HepG2 (cell line): ENCODE measurements around the gene GAREM1. TPM values are rescaled to one million over a fixed set of nuclear protein-coding genes. Genes with fewer than 3 reads are reported as not detected.

Source experiments
- ATAC-seq: fragments of 200-7000 bp; cut with Tn5 transposase; 3 replicates; pipeline ENCODE4 v1.9.1; 2020; ENCODE audit warnings: mild to moderate bottlenecking, moderate library complexity
- BruUV-seq: library from RNA; stranded (reverse); fragments of 400-500 nt; replicated peaks from 2 replicates; lab custom pipeline; 2021; lab: Mats Ljungman, UMichigan
- CTCF ChIA-PET: fragments of 300-600 bp; formaldehyde crosslinking; extraction: SDS; loops from one replicate; lab custom pipeline; 2021; ENCODE audit warnings: low total read pairs, inconsistent platforms, low intra/inter-chr PET ratio; lab: Yijun Ruan, JAX
- POLR2A ChIA-PET: fragments of 350-600 bp; sonication (Branson Sonifier 250); formaldehyde crosslinking; loops from one replicate; lab custom pipeline; 2020; ENCODE audit warnings: antibody characterized with exemption, inconsistent platforms; lab: Yijun Ruan, JAX
- DNase-seq: peaks from one replicate; pipeline ENCODE4 v3.0.0-alpha.2; 2015; ENCODE audit warnings: low spot score
- FAIRE-seq: peaks from 3 replicates; lab custom pipeline; 2011; peaks lifted over from hg19 to GRCh38; lab: Jason Lieb, UNC
- H2AFZ ChIP-seq: one replicate; pipeline ENCODE4 v1.6.1; 2011; ENCODE audit warnings: low read length, inconsistent platforms
- H3K27ac ChIP-seq: fragments of 300-600 bp; 3 replicates; pipeline ENCODE4 v1.8.0; 2011; ENCODE audit warnings: mixed run types, mild to moderate bottlenecking, mixed read lengths, low read length, inconsistent platforms; ENCODE audit not compliant: insufficient read depth; ENCODE audit errors: extremely low read length
- H3K27me3 ChIP-seq, 2 experiments: fragments of 200-600 bp in 1 of 2; 2 replicates in 1 of 2; 3 replicates in 1 of 2; pipeline versions ENCODE4 v1.6.0 to v1.8.0; 2011; ENCODE audit warnings: low read length in 2 of 2, mild to moderate bottlenecking in 2 of 2, moderate library complexity in 2 of 2, inconsistent platforms in 1 of 2; ENCODE audit not compliant: insufficient read depth in 2 of 2, control insufficient read depth in 1 of 2
- H3K36me3 ChIP-seq, 2 experiments: fragments of 200-600 bp in 1 of 2; replicated peaks in 1 of 2; 2 replicates in 1 of 2; 3 replicates in 1 of 2; pipeline versions ENCODE4 v1.5.1 to v1.8.0; 2011; ENCODE audit warnings: low read length in 2 of 2, inconsistent platforms in 1 of 2; ENCODE audit not compliant: insufficient read depth in 2 of 2, control insufficient read depth in 1 of 2
- H3K4me1 ChIP-seq: 2 replicates; pipeline ENCODE4 v1.5.1; 2012; ENCODE audit warnings: low read length, inconsistent platforms; ENCODE audit not compliant: insufficient read depth
- H3K4me2 ChIP-seq: 2 replicates; pipeline ENCODE4 v1.6.0; 2011; ENCODE audit warnings: low read depth, low read length, inconsistent platforms
- H3K4me3 ChIP-seq, 3 experiments: fragments of 200-600 bp in 1 of 3; sonication (generic), shearing (Covaris generic) in 1 of 3; replicated peaks in 1 of 3; 2 replicates each; pipeline ENCODE4 v1.5.1; 2011 to 2016; ENCODE audit warnings: low read length in 3 of 3, inconsistent platforms in 2 of 3, low read depth in 2 of 3, mild to moderate bottlenecking in 2 of 3, control low read depth in 1 of 3, mixed read lengths in 1 of 3; ENCODE audit not compliant: insufficient read depth in 1 of 3
- H3K79me2 ChIP-seq: one replicate; pipeline ENCODE4 v1.6.1; 2011; ENCODE audit warnings: low read length, inconsistent platforms; ENCODE audit not compliant: insufficient read depth
- H3K9ac ChIP-seq: 2 replicates; pipeline ENCODE4 v1.6.0; 2011; ENCODE audit warnings: mild to moderate bottlenecking, low read depth, low read length, inconsistent platforms; ENCODE audit not compliant: insufficient read depth
- H3K9me3 ChIP-seq: 2 replicates; pipeline ENCODE4 v1.5.1; 2012; ENCODE audit warnings: mild to moderate bottlenecking, low read length
- H4K20me1 ChIP-seq: 2 replicates; pipeline ENCODE4 v1.6.0; 2011; ENCODE audit warnings: inconsistent platforms, mild to moderate bottlenecking, low read length, moderate library complexity; ENCODE audit not compliant: insufficient read depth
- BRD4 ChIP-seq: sonication (generic); formaldehyde crosslinking; IDR thresholded peaks from 2 replicates; pipeline ENCODE4 v1.4.0; 2020; ENCODE audit warnings: missing genetic modification reagents
- HOXA5 ChIP-seq: sonication (generic); formaldehyde crosslinking; IDR thresholded peaks from 2 replicates; pipeline ENCODE4 v1.4.0; 2020; ENCODE audit warnings: missing genetic modification reagents
- NCOA1 ChIP-seq: sonication (generic); formaldehyde crosslinking; IDR thresholded peaks from 2 replicates; pipeline ENCODE4 v1.9.0; 2021; ENCODE audit warnings: missing genetic modification reagents
- NFYC ChIP-seq: IDR thresholded peaks from 2 replicates; pipeline ENCODE4 v1.6.1; 2016; ENCODE audit warnings: missing genetic modification reagents, missing compliant biosample characterization
- NR3C1 ChIP-seq: sonication (generic); formaldehyde crosslinking; IDR thresholded peaks from 2 replicates; pipeline ENCODE4 v1.4.0; 2020; ENCODE audit warnings: missing genetic modification reagents
- PRMT3 ChIP-seq: sonication (generic); formaldehyde crosslinking; IDR thresholded peaks from 2 replicates; pipeline ENCODE4 v1.8.1; 2022; ENCODE audit warnings: low read depth, mild to moderate bottlenecking, moderate library complexity, missing genetic modification reagents, borderline replicate concordance
- ZBTB7A ChIP-seq: sonication (generic); formaldehyde crosslinking; IDR thresholded peaks from 2 replicates; pipeline ENCODE4 v1.8.0; 2022; ENCODE audit warnings: mild to moderate bottlenecking, missing genetic modification reagents
- ZNF256 ChIP-seq: sonication (generic); formaldehyde crosslinking; conservative IDR thresholded peaks from 2 replicates; pipeline ENCODE4 v1.4.0; 2020; ENCODE audit warnings: missing genetic modification reagents
- ZNF282 ChIP-seq: fragments of 450-650 bp; IDR thresholded peaks from 2 replicates; pipeline ENCODE4 v1.6.1; 2018; ENCODE audit not compliant: partially characterized antibody
- WGBS: methylation state at CpG from one replicate; pipeline ENCODE4 v1.1.6; 2017; ENCODE audit warnings: low lambda C conversion rate; 5-methylcytosine and 5-hydroxymethylcytosine counted together
- in situ Hi-C: cut with HindIII; loops from 2 replicates; pipeline ENCODE4 v1.10.0; 2017; ENCODE audit warnings: low pct_unique_long_range_greater_than_20kb; ENCODE audit not compliant: extremely low pct_ligation_motif_present
- intact Hi-C: fragments of 100-400 bp; cut with micrococcal nuclease; formaldehyde crosslinking; loops from one replicate; pipeline ENCODE4 v1.10.0; 2022; ENCODE audit not compliant: unreplicated experiment
- polyA plus RNA-seq, 8 experiments: library from polyadenylated mRNA; depleted of rRNA in 3 of 8; stranded (reverse) in 7 of 8; unstranded in 1 of 8; fragments of >200 nt; fragmentation: Illumina TruSeq in 4 of 8; extraction: Trizol in 4 of 8; gene quantifications; 2 replicates each; pipeline versions ENCODE4 v1.2.1 to v1.2.3, GENCODE V29; 2011 to 2016; ENCODE audit warnings: low read depth in 4 of 8, missing spikeins in 1 of 8, mixed read lengths in 1 of 8; ENCODE audit not compliant: insufficient read depth in 1 of 8
- total RNA-seq, 5 experiments: library from RNA; depleted of rRNA; stranded (reverse); fragments of >200 nt; fragmentation: Illumina TruSeq; extraction: Trizol; gene quantifications; 2 replicates each; pipeline ENCODE4 v1.2.3, GENCODE V29; 2016; ENCODE audit warnings: low read depth in 1 of 5
- TF ChIP-seq, protein P1 (sequence below): sonication (generic); formaldehyde crosslinking; IDR thresholded peaks from 2 replicates; pipeline ENCODE4 v1.4.0; 2020; ENCODE audit warnings: missing genetic modification reagents
- TF ChIP-seq, protein P2 (sequence below): sonication (generic); formaldehyde crosslinking; IDR thresholded peaks from 2 replicates; pipeline ENCODE4 v1.5.1; 2020; ENCODE audit warnings: mild to moderate bottlenecking, missing genetic modification reagents, moderate library complexity
- TF ChIP-seq, protein P3 (sequence below), 2 experiments: sonication (generic) in 1 of 2; formaldehyde crosslinking in 1 of 2; IDR thresholded peaks; 2 replicates each; pipeline versions ENCODE4 v1.6.1 to v1.9.0; 2014 to 2022; ENCODE audit warnings: antibody characterized with exemption in 1 of 2, borderline replicate concordance in 1 of 2, inconsistent platforms in 1 of 2, low read depth in 1 of 2, missing genetic modification reagents in 1 of 2

The GAREM1 gene
- total and polyA plus RNA-seq, 2 of the 13 experiments (the other 11 are each of a cell fraction or from before 2014, with no cell fraction given): 2.5 to 2.9 TPM

DNA sequence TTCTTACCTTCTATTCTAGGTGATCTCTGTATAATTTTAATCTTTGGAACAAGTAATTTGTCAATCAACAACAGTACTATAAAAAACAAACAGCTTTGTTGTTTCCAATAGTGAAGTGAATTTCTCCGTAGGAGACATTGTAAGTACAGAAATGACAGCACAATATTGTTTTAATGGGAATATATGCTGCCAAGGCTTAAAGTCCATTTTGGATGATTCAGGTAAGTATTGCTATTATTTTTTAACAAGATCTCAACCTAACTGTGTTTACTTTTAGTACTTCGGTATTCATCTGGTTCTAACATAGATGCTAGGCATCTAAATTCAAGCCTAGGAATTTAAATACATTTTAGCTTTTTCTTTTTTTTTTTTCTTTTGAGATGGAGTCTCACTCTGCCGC, 175.1 kb downstream of the GAREM1 start:
- H4K20me1 ChIP-seq: no peaks in the 10 kb centered on the region
- TF ChIP-seq, protein P1, sequence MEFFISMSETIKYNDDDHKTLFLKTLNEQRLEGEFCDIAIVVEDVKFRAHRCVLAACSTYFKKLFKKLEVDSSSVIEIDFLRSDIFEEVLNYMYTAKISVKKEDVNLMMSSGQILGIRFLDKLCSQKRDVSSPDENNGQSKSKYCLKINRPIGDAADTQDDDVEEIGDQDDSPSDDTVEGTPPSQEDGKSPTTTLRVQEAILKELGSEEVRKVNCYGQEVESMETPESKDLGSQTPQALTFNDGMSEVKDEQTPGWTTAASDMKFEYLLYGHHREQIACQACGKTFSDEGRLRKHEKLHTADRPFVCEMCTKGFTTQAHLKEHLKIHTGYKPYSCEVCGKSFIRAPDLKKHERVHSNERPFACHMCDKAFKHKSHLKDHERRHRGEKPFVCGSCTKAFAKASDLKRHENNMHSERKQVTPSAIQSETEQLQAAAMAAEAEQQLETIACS (CRISPR knock-in tag): no peak
- TF ChIP-seq PRMT3 (CRISPR knock-in tag) (no peak), ZBTB7A (CRISPR knock-in tag) (no peak), ZNF256 (CRISPR knock-in tag) (no peak), HOXA5 (CRISPR knock-in tag) (no peak), BRD4 (CRISPR knock-in tag) (no peak), NCOA1 (no peak), ZNF282 (no peak), NR3C1 (no peak), NFYC (CRISPR knock-in tag) (no peak)
- TF ChIP-seq, protein P2, sequence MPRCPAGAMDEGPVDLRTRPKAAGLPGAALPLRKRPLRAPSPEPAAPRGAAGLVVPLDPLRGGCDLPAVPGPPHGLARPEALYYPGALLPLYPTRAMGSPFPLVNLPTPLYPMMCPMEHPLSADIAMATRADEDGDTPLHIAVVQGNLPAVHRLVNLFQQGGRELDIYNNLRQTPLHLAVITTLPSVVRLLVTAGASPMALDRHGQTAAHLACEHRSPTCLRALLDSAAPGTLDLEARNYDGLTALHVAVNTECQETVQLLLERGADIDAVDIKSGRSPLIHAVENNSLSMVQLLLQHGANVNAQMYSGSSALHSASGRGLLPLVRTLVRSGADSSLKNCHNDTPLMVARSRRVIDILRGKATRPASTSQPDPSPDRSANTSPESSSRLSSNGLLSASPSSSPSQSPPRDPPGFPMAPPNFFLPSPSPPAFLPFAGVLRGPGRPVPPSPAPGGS: no peak
- TF ChIP-seq, protein P3, sequence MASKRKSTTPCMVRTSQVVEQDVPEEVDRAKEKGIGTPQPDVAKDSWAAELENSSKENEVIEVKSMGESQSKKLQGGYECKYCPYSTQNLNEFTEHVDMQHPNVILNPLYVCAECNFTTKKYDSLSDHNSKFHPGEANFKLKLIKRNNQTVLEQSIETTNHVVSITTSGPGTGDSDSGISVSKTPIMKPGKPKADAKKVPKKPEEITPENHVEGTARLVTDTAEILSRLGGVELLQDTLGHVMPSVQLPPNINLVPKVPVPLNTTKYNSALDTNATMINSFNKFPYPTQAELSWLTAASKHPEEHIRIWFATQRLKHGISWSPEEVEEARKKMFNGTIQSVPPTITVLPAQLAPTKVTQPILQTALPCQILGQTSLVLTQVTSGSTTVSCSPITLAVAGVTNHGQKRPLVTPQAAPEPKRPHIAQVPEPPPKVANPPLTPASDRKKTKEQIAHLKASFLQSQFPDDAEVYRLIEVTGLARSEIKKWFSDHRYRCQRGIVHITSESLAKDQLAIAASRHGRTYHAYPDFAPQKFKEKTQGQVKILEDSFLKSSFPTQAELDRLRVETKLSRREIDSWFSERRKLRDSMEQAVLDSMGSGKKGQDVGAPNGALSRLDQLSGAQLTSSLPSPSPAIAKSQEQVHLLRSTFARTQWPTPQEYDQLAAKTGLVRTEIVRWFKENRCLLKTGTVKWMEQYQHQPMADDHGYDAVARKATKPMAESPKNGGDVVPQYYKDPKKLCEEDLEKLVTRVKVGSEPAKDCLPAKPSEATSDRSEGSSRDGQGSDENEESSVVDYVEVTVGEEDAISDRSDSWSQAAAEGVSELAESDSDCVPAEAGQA (IDR thresholded peaks at IDR 0.05; ENCODE audit: low read depth): no peak
- TF ChIP-seq, protein P3 (CRISPR knock-in tag; IDR thresholded peaks at IDR 0.05; ENCODE audit: borderline replicate concordance): no peak
- H3K36me3 ChIP-seq: no peaks in the 10 kb centered on the region
- H3K9ac ChIP-seq: no peak overlapping the region
- no TSS peak for BruUV-seq
- H3K9me3 ChIP-seq: no peaks in the 10 kb centered on the region
- H3K4me1 ChIP-seq: peaks cover 10% of the 10 kb centered on the region
- no peak overlapping the region for H3K4me2 ChIP-seq
- no peak for ATAC-seq
- H3K79me2 ChIP-seq: no peaks in the 10 kb centered on the region
- H3K27ac ChIP-seq: no peak overlapping the region
- no peak for DNase-seq
- no peak overlapping the region for H3K4me3 ChIP-seq
- no peak for FAIRE-seq
- ChIA-PET CTCF (no interaction called here), POLR2A (no interaction called here)
- intact Hi-C loops (no loop called here), in situ Hi-C loops (no loop called here)
- no peaks in the 10 kb centered on the region for H3K27me3 ChIP-seq
- 88% methylated on average over 3 of the region's 3 CpGs for WGBS
- H2AFZ ChIP-seq: no peak overlapping the region
